ENCODE results near the gene WNK1.

Gene WNK1

DNA sequence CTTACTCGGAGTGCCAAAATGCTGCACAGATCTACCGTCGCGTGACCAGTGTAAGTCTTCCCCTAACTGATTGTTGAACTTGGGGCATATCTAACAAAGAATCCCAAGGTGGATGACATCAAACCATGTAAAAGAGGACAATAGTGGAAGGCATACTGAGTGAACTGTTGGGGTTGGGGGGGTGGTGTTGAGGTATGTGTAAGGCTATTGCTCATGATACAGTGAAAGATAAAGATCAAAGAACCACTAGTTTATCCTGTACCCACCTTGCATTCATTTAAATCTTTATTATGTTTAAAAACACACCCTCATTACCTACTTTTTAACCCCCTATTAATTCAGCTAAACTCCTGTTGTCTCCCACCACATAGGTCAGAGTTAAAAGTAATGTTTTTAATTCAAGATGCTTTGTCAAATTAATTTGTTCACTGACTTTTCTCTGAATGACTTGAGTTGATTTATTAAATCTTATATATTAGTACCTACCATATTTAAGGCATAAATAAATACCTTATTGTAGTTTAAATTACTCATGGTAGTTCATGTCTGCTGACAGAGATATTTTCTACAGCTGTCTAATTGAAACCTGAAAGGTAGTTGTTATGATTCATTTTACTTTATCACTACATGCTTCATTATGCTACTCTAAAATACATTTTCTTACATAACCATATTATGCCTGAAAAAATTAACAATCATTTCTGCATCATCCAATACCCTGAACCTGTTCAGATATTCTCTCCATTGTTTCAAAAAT is 77.9 kb downstream of the WNK1 start:
- TF ChIP-seq, protein P1, sequence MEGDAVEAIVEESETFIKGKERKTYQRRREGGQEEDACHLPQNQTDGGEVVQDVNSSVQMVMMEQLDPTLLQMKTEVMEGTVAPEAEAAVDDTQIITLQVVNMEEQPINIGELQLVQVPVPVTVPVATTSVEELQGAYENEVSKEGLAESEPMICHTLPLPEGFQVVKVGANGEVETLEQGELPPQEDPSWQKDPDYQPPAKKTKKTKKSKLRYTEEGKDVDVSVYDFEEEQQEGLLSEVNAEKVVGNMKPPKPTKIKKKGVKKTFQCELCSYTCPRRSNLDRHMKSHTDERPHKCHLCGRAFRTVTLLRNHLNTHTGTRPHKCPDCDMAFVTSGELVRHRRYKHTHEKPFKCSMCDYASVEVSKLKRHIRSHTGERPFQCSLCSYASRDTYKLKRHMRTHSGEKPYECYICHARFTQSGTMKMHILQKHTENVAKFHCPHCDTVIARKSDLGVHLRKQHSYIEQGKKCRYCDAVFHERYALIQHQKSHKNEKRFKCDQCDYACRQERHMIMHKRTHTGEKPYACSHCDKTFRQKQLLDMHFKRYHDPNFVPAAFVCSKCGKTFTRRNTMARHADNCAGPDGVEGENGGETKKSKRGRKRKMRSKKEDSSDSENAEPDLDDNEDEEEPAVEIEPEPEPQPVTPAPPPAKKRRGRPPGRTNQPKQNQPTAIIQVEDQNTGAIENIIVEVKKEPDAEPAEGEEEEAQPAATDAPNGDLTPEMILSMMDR (conservative IDR thresholded peaks at IDR 0.05): no peak
- peak overlapping the region; percentile 82 for H3K27ac ChIP-seq

DNA sequence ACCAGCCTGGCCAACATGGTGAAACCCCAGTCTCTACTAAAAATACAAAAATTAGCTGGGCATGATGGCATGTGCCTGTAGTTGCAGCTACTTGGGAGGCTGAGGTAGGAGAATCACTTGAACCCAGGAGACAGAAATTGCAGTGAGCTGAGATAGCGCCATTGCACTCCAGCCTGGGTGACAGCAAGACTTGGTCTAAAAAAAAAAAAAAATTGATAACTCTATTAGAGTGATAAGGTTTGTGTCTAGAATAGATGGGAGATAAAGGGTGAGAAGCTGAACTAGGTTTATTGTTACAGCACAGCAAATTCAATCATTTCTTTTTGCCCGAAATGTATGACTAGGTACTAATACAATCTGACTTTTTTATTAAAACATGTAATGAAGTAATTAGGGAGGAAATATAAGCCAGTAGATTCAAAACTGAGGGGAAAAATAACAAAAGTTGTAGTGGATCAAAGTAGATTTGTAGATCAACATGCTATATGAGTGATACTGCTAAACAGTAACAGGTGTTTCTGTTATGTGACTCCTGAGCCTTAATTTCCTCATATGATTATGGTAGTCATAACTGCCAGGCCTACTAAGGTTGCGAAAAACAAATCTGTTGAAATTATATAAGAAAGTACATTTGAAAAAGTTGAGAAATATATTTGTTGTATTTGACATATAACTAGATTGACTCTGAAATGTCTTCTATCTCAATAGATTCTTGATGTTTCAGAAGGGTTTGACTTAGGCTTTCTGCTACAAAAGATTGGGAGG is 83.6 kb downstream of the WNK1 start:
- TF ChIP-seq, protein P1 (conservative IDR thresholded peaks at IDR 0.05): no peak
- no peak overlapping the region for H3K27ac ChIP-seq

DNA sequence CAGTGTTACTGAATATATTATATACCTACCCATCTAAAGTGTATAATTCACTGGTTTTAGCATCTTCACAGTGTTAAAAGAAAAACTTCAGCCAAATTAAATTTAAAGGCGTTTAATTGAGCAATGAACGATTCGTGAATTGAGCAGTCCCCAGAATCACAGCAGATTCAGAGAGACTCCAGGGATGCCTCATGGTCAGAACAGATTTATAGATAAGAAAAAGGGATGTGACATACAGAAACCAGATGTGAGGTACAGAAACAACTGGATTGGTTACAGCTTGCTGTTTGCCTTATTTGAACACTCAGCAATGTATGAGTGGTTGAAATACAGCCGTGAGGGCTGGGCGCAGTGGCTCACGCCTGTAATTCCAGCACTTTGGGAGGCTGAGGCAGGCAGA is 84.6 kb downstream of the WNK1 start:
- no peak overlapping the region for H3K27ac ChIP-seq
- TF ChIP-seq, protein P1 (conservative IDR thresholded peaks at IDR 0.05): no peak

DNA sequence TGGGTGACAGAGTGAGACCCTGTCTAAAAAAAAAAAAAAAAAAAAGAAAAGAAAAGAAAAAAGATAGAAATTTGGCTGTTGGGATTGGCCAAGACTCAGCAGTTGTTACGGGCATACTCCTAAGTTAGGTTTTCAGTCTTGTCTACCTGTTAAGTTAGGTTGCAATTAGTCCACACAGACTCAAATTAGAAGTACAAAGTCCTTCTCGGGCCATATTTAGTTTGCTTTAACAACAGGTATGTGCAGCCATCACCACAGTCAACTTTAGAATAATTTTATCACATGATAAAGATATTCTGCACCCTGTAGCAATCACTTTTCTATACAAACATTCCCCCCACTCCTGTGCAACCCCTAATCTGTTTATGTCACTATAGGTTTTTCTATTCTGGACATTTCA is 85.2 kb downstream of the WNK1 start:
- TF ChIP-seq, protein P1 (conservative IDR thresholded peaks at IDR 0.05): no peak
- H3K27ac ChIP-seq: no peak overlapping the region

DNA sequence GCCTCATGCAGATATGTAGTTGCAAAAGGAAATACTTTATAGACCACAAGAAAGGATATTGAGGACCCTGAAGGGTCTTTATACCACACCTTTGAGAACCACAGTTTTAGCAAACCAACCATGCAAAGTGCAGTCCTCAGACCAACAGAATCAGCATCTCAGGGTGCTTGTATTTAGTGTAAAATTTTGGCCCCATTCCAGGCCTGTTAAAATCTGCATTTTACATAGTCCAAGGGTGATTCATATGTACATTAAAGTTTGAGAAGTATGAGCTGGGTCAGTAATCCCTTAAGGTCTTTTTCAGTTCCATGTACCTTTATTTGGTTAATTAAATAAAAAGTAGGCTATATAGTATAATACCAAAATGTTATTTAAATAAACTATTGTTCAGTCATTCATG is 91.2 kb downstream of the WNK1 start:
- TF ChIP-seq, protein P1 (conservative IDR thresholded peaks at IDR 0.05): no peak

DNA sequence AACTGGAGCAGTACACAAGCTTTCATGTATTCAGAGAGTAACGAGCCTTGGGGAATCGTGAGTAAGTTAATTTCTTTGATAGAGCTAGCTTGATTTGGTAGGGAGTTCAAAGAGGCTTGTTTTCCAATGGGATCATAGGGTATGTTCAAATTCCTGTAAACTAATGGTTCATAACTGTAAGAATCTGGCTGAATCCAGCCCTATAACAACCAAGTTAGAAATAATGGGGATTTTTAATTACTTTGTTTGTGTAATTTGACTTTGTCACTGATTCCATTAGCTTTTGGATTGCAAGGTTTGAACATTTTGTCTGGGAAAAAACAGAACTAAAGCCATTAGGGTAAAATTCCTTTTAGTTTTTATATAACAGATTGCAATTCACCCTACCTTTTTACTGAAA is 94.0 kb downstream of the WNK1 start:
- H3K27ac ChIP-seq: no peak overlapping the region
- TF ChIP-seq, protein P1 (conservative IDR thresholded peaks at IDR 0.05): no peak

More for the DNA sequence above, 91.2 kb downstream of the WNK1 start:
- H3K27ac ChIP-seq: no peak overlapping the region

DNA sequence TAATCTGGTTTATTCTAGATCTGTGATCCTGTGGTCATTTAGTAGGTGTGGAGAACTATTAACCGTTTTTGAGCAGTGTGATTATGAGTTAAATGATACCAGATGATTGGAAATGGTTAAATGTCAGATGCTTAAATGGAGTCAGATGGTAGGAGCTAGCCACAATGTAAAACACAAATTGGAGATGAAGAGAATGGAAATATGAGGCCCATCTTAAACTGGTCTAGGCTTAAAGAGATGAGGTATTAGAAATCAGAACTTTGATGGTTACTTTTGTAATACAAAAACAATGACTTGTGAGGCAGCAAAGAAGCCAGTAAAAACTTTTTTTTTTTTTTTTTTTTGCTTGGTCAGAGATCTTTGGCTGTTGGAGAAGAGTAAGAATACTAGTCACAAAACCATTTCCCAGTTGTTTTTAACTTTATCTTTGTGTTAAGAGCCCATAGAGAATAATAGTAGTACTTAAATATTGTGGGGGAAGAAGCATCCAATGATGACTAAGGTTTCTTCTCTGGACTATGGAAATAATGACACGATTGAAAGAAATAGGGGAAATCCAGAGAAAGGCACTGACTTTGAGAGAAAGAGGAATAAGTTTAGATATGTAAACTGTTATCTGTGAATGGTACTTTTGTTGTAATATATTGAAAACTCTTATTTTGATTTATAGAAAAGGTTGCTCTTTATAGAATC is 95.9 kb downstream of the WNK1 start:
- TF ChIP-seq, protein P1 (conservative IDR thresholded peaks at IDR 0.05): no peak
- H3K27ac ChIP-seq: no peak overlapping the region

All from VCaP (cell line).